HG03103 (cell line): Measurements from ENCODE around the gene PTBP1.

Source experiments
- ATAC-seq: cut with Tn5 transposase; IDR thresholded peaks from one replicate; pipeline ENCODE4 v1.9.1; 2021; ENCODE audit warnings: low read depth; ENCODE audit not compliant: unreplicated experiment

Gene PTBP1

GRCh38 chr19:796692-797527 is at the start of gene PTBP1:
Gene PTBP1, plus strand, starts transcription at chr19:797452. Its CDS starts 46 bp downstream, at chr19:797498.
- ATAC-seq = peak; percentile 71

- ATAC-seq = no peak
Observed at GRCh38 chr19:748274-748598, 49.0 kb upstream of the PTBP1 start.

- ATAC-seq = no peak
Observed at GRCh38 chr19:749811-750210, 47.4 kb upstream of the PTBP1 start.

- ATAC-seq = no peak
Observed at GRCh38 chr19:750640-751423, 46.4 kb upstream of the PTBP1 start, which contains the start of gene MISP. Gene MISP, plus strand, starts transcription at chr19:751112. Its CDS starts 5,835 bp downstream, at chr19:756947.

- no peak for ATAC-seq
Observed at GRCh38 chr19:751501-752341, 45.5 kb upstream of the PTBP1 start.

GRCh38 chr19:752652-753517 is 44.4 kb upstream of the PTBP1 start:
- no peak for ATAC-seq

- ATAC-seq = no peak
Observed at GRCh38 chr19:754530-754929, 42.7 kb upstream of the PTBP1 start.

GRCh38 chr19:755063-755462 is 42.2 kb upstream of the PTBP1 start:
- ATAC-seq = no peak

- no peak for ATAC-seq
Observed at GRCh38 chr19:756236-756635, 41.0 kb upstream of the PTBP1 start.

GRCh38 chr19:756821-757688 is 40.2 kb upstream of the PTBP1 start:
- no peak for ATAC-seq

- no peak for ATAC-seq
Observed at GRCh38 chr19:757811-758668, 39.2 kb upstream of the PTBP1 start.

GRCh38 chr19:763181-763580 is 34.1 kb upstream of the PTBP1 start:
- ATAC-seq = no peak

GRCh38 chr19:763869-764268 is 33.4 kb upstream of the PTBP1 start:
- ATAC-seq = no peak

- ATAC-seq = no peak
Observed at GRCh38 chr19:764301-764700, 33.0 kb upstream of the PTBP1 start.

- no peak for ATAC-seq
Observed at GRCh38 chr19:765179-765738, 32.0 kb upstream of the PTBP1 start.

- no peak for ATAC-seq
Observed at GRCh38 chr19:768424-768823, 28.8 kb upstream of the PTBP1 start.

GRCh38 chr19:769616-770015 is 27.6 kb upstream of the PTBP1 start:
- ATAC-seq = no peak

GRCh38 chr19:771332-771785 is 25.9 kb upstream of the PTBP1 start:
- ATAC-seq = no peak
